MM.1S (cell line): ENCODE results near the gene TNFRSF8.

Experiments
- DNase-seq: peaks from one replicate; pipeline ENCODE4 v3.0.0-alpha.2; 2015
- H2AFZ ChIP-seq: fragments of 300-600 bp; sonication (generic); 2 replicates; pipeline ENCODE4 v1.6.0; 2016; ENCODE audit warnings: antibody characterized with exemption, low read length
- H3F3A ChIP-seq: fragments of 300-600 bp; sonication (generic); 2 replicates; pipeline ENCODE4 v1.6.1; 2016; ENCODE audit warnings: mild to moderate bottlenecking, antibody characterized with exemption, low read length, moderate library complexity, mixed read lengths; ENCODE audit not compliant: insufficient read depth
- H3K27ac ChIP-seq: fragments of 300-600 bp; sonication (generic); 2 replicates; pipeline ENCODE4 v1.5.1; 2016; ENCODE audit warnings: mild to moderate bottlenecking, low read length
- H3K27me3 ChIP-seq: fragments of 300-600 bp; sonication (generic); replicated peaks from 2 replicates; pipeline ENCODE4 v1.6.0; 2016; ENCODE audit warnings: low read length; ENCODE audit not compliant: insufficient read depth
- H3K36me3 ChIP-seq: fragments of 300-600 bp; sonication (generic); replicated peaks from 2 replicates; pipeline ENCODE4 v1.6.1; 2016; ENCODE audit warnings: mild to moderate bottlenecking, low read length, mixed read lengths; ENCODE audit not compliant: insufficient read depth
- H3K4me1 ChIP-seq: fragments of 300-600 bp; sonication (generic); 2 replicates; pipeline ENCODE4 v1.6.1; 2016; ENCODE audit warnings: low read length, mixed read lengths
- H3K4me2 ChIP-seq: fragments of 300-600 bp; sonication (generic); 2 replicates; pipeline ENCODE4 v1.6.0; 2016; ENCODE audit warnings: low read depth, low read length
- H3K4me3 ChIP-seq: fragments of 300-600 bp; sonication (generic); 2 replicates; pipeline ENCODE4 v1.5.1; 2016; ENCODE audit warnings: low read length, mixed read lengths
- H3K79me2 ChIP-seq: fragments of 300-600 bp; sonication (generic); 2 replicates; pipeline ENCODE4 v1.6.1; 2016; ENCODE audit warnings: mixed run types, low read length, mixed read lengths
- H3K9ac ChIP-seq: fragments of 300-600 bp; sonication (generic); 2 replicates; pipeline ENCODE4 v1.6.1; 2016; ENCODE audit warnings: low read length, mixed read lengths
- H3K9me2 ChIP-seq: fragments of 300-600 bp; sonication (generic); replicated peaks from 2 replicates; pipeline ENCODE4 v1.6.1; 2016; ENCODE audit warnings: mild to moderate bottlenecking, low read length, mixed read lengths; ENCODE audit not compliant: insufficient read depth
- H3K9me3 ChIP-seq: fragments of 300-600 bp; sonication (generic); replicated peaks from 2 replicates; pipeline ENCODE4 v1.6.1; 2016; ENCODE audit warnings: mild to moderate bottlenecking, low read length, mixed read lengths; ENCODE audit not compliant: insufficient read depth
- H4K20me1 ChIP-seq: fragments of 300-600 bp; sonication (generic); 2 replicates; pipeline ENCODE4 v1.6.1; 2016; ENCODE audit warnings: mild to moderate bottlenecking, low read length, moderate library complexity, mixed read lengths; ENCODE audit not compliant: insufficient read depth
- CTCF ChIP-seq: fragments of 300-600 bp; sonication (generic); IDR thresholded peaks from 2 replicates; pipeline ENCODE4 v1.5.1; 2016; ENCODE audit warnings: antibody characterized with exemption, low read length, mixed read lengths
- EZH2 ChIP-seq: fragments of 300-600 bp; sonication (generic); optimal IDR thresholded peaks from 2 replicates; pipeline ENCODE3; 2017; ENCODE audit warnings: low read depth, mild to moderate bottlenecking, antibody characterized with exemption, low read length, mixed read lengths
- EZH2phosphoT487 ChIP-seq: fragments of 300-600 bp; sonication (generic); IDR thresholded peaks from 2 replicates; pipeline ENCODE4 v1.6.1; 2018; ENCODE audit warnings: antibody characterized with exemption, low read length

TNFRSF8 gene

GRCh38 chr1:12185036-12185917 is 122.2 kb downstream of the TNFRSF8 start:
- Histone ChIP-seq H3K9me3 (no peaks in the 10 kb centered on the region), H3K4me2 (no peak overlapping the region), H3F3A (no peaks in the 10 kb centered on the region), H4K20me1 (no peaks in the 10 kb centered on the region), H3K27me3 (no peaks in the 10 kb centered on the region), H3K9ac (no peak overlapping the region), H3K9me2 (no peaks in the 10 kb centered on the region), H3K4me3 (no peak overlapping the region), H2AFZ (no peak overlapping the region), H3K79me2 (0 out of 2 replicates have a peak, but pooled peaks cover 7% of the 10 kb centered on the region), H3K4me1 (no peaks in the 10 kb centered on the region), H3K36me3 (no peaks in the 10 kb centered on the region), H3K27ac (no peak overlapping the region)
- DNase-seq: no peak
- no peak for TF ChIP-seq EZH2

GRCh38 chr1:12185918-12186678 is 123.0 kb downstream of the TNFRSF8 start:
- Histone ChIP-seq H3K9ac (no peak overlapping the region), H3F3A (no peaks in the 10 kb centered on the region), H3K79me2 (0 out of 2 replicates have a peak, but pooled peaks cover 7% of the 10 kb centered on the region), H4K20me1 (no peaks in the 10 kb centered on the region), H3K9me3 (no peaks in the 10 kb centered on the region), H3K4me1 (no peaks in the 10 kb centered on the region), H3K9me2 (no peaks in the 10 kb centered on the region), H2AFZ (no peak overlapping the region), H3K36me3 (no peaks in the 10 kb centered on the region), H3K27me3 (no peaks in the 10 kb centered on the region), H3K4me2 (no peak overlapping the region), H3K4me3 (no peak overlapping the region), H3K27ac (no peak overlapping the region)
- TF ChIP-seq EZH2: no peak
- no peak for TF ChIP-seq EZH2phosphoT487
- no peak for TF ChIP-seq CTCF
- no peak for DNase-seq

GRCh38 chr1:12186679-12186985 is 123.5 kb downstream of the TNFRSF8 start:
- Histone ChIP-seq H4K20me1 (no peaks in the 10 kb centered on the region), H3K4me3 (no peak overlapping the region), H3K27me3 (no peaks in the 10 kb centered on the region), H3K79me2 (0 out of 2 replicates have a peak, but pooled peaks cover 7% of the 10 kb centered on the region), H2AFZ (no peak overlapping the region), H3K4me2 (no peak overlapping the region), H3K9me3 (no peaks in the 10 kb centered on the region), H3F3A (no peaks in the 10 kb centered on the region), H3K9ac (no peak overlapping the region), H3K36me3 (no peaks in the 10 kb centered on the region), H3K9me2 (no peaks in the 10 kb centered on the region), H3K4me1 (no peaks in the 10 kb centered on the region), H3K27ac (no peak overlapping the region)
- no peak for TF ChIP-seq EZH2
- TF ChIP-seq EZH2phosphoT487: no peak
- no peak for TF ChIP-seq CTCF
- no peak for DNase-seq
